Measurements from ENCODE around the gene KCNC3. TPM values are rescaled to one million over a fixed set of nuclear protein-coding genes. Genes with fewer than 3 reads are reported as not detected.
"Not testable (repeated sequence)": the region's sequence is repeated elsewhere in the genome, so short reads cannot be mapped to it uniquely, and the experiment has no call there.

The KCNC3 gene
- total RNA-seq, 3 donors from 2014 or later (not counting 1 experiment from before 2014, with no cell fraction given) = 0.57 to 3.2 (median 0.68) TPM

GRCh38 chr19:50344661-50345318, 15.6 kb upstream of the KCNC3 start:
- intact Hi-C loops (cut with micrococcal nuclease) = no loop called here
- Histone ChIP-seq H3K36me3 (ENCODE audit: control insufficient read depth, insufficient read depth, low read length) (no peaks in the 10 kb centered on the region), H3K27me3 (ENCODE audit: control insufficient read depth, insufficient read depth, low read length) (no peaks in the 10 kb centered on the region), H3K27ac (ENCODE audit: low read length) (peak overlapping the region; percentile 4), H3K9me3 (ENCODE audit: control insufficient read depth, insufficient read depth, low read length) (peaks cover 2% of the 10 kb centered on the region), H3K4me1 (ENCODE audit: control insufficient read depth, insufficient read depth, low read length) (peaks cover 9% of the 10 kb centered on the region), H3K4me3 (ENCODE audit: low read length) (peak overlapping the region; percentile 49)
- no peak overlapping the region for H3K4me3 Mint-ChIP-seq
- ATAC-seq = no peak
- H3K4me1 Mint-ChIP-seq = no peaks in the 10 kb centered on the region
- no peak for TF ChIP-seq CTCF (IDR thresholded peaks at IDR 0.05)
- no peak overlapping the region for H3K27ac Mint-ChIP-seq
- H3K36me3 Mint-ChIP-seq = no peaks in the 10 kb centered on the region
- 31% methylated on average over 2 of the region's 8 CpGs for WGBS (ENCODE audit: insufficient coverage)
- peaks cover 3 to 8% of the 10 kb centered on the region in 2 donors for H3K27me3 Mint-ChIP-seq (ENCODE audit: low read depth in 2 of 2)
- H3K9me3 Mint-ChIP-seq = no peaks in the 10 kb centered on the region
- peak in 1 of 2 donors; percentile 6 for DNase-seq

GRCh38 chr19:50341091-50341564, 12.0 kb upstream of the KCNC3 start:
- no peaks in the 10 kb centered on the region for H3K36me3 ChIP-seq (ENCODE audit: control insufficient read depth, insufficient read depth, low read length)
- peaks cover 9% of the 10 kb centered on the region for H3K4me1 ChIP-seq (ENCODE audit: control insufficient read depth, insufficient read depth, low read length)
- H3K27ac ChIP-seq (ENCODE audit: low read length) = no peak overlapping the region
- no peaks in the 10 kb centered on the region for H3K4me1 Mint-ChIP-seq
- H3K27ac Mint-ChIP-seq = no peak overlapping the region
- H3K36me3 Mint-ChIP-seq = no peaks in the 10 kb centered on the region
- ATAC-seq = peak in 1 of 3 donors; percentile 42
- no peaks in the 10 kb centered on the region for H3K9me3 Mint-ChIP-seq
- no peak overlapping the region for H3K4me3 Mint-ChIP-seq
- DNase-seq = no peak
- H3K9me3 ChIP-seq (ENCODE audit: control insufficient read depth, insufficient read depth, low read length) = peaks cover 2% of the 10 kb centered on the region
- intact Hi-C loops (cut with micrococcal nuclease) = no loop called here
- no peak overlapping the region for H3K4me3 ChIP-seq (ENCODE audit: low read length)
- no peak for TF ChIP-seq CTCF (IDR thresholded peaks at IDR 0.05)
- no peaks in the 10 kb centered on the region for H3K27me3 ChIP-seq (ENCODE audit: control insufficient read depth, insufficient read depth, low read length)
- WGBS (ENCODE audit: insufficient coverage) = 65% methylated on average over 3 of the region's 3 CpGs
- peaks cover 3 to 8% of the 10 kb centered on the region in 2 donors for H3K27me3 Mint-ChIP-seq (ENCODE audit: low read depth in 2 of 2)

- Mint-ChIP-seq H3K36me3 (no peaks in the 10 kb centered on the region), H3K4me1 (peaks cover 0 to 3% of the 10 kb centered on the region in 2 donors), H3K4me3 (no peak overlapping the region), H3K27me3 (ENCODE audit: low read depth in 2 of 2) (peaks cover 8 to 15% of the 10 kb centered on the region in 2 donors), H3K27ac (no peak overlapping the region), H3K9me3 (no peaks in the 10 kb centered on the region)
- no peaks in the 10 kb centered on the region for H3K27me3 ChIP-seq (ENCODE audit: control insufficient read depth, insufficient read depth, low read length)
- ATAC-seq (no peak), DNase-seq (no peak)
- H3K36me3 ChIP-seq (ENCODE audit: control insufficient read depth, insufficient read depth, low read length) = no peaks in the 10 kb centered on the region
- H3K9me3 ChIP-seq (ENCODE audit: control insufficient read depth, insufficient read depth, low read length) = peaks cover 2% of the 10 kb centered on the region
- H3K27ac ChIP-seq (ENCODE audit: low read length) = no peak overlapping the region
- intact Hi-C loops (cut with micrococcal nuclease) = no loop called here
- H3K4me3 ChIP-seq (ENCODE audit: low read length) = no peak overlapping the region
- no peak for TF ChIP-seq CTCF (IDR thresholded peaks at IDR 0.05)
- H3K4me1 ChIP-seq (ENCODE audit: control insufficient read depth, insufficient read depth, low read length) = peaks cover 5% of the 10 kb centered on the region
Observed at GRCh38 chr19:50340331-50340730, 11.2 kb upstream of the KCNC3 start.

GRCh38 chr19:50337031-50337430, 7.9 kb upstream of the KCNC3 start:
- H3K27ac Mint-ChIP-seq; H3K27ac ChIP-seq (ENCODE audit: low read length); H3K36me3 Mint-ChIP-seq; H3K36me3 ChIP-seq (ENCODE audit: control insufficient read depth, insufficient read depth, low read length); H3K9me3 Mint-ChIP-seq; H3K4me3 Mint-ChIP-seq; ATAC-seq; H3K4me3 ChIP-seq (ENCODE audit: low read length); DNase-seq; H3K9me3 ChIP-seq (ENCODE audit: control insufficient read depth, insufficient read depth, low read length); intact Hi-C loops (cut with micrococcal nuclease): not testable (repeated sequence)
- WGBS (ENCODE audit: insufficient coverage) = 82% methylated on average over 5 of the region's 6 CpGs
- Histone ChIP-seq H3K27me3 (ENCODE audit: control insufficient read depth, insufficient read depth, low read length) (peaks cover 10% of the 10 kb centered on the region), H3K4me1 (ENCODE audit: control insufficient read depth, insufficient read depth, low read length) (peaks cover 29% of the 10 kb centered on the region)
- Mint-ChIP-seq H3K27me3 (ENCODE audit: low read depth in 2 of 2) (peaks cover 20 to 26% of the 10 kb centered on the region in 2 donors), H3K4me1 (peaks cover 9 to 28% of the 10 kb centered on the region in 2 donors)
